ENCODE results near the gene LGALS9B.
"Not testable (repeated sequence)": the region's sequence is repeated elsewhere in the genome, so short reads cannot be mapped to it uniquely, and the experiment has no call there.

DNA sequence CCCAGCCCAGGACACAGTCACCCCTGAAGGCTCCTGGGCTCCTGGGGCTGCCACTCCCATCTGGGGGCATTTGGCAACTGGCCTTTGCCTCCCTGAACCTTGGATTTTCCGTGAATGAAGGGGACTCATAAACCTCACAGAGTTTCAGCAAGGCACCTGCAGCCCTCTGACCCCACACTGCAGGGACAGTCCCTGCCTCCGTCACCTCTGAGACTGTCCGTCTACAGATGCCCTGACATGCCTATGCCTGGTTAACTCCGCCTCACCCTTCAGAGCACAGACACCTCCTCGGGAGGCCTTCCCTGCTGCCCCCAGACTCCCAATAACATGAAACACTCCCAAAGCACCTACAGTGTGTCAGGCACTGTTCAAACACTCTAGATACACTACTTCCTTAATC lies 786 bp downstream of the LGALS9B start:
- TF ChIP-seq, protein P1, sequence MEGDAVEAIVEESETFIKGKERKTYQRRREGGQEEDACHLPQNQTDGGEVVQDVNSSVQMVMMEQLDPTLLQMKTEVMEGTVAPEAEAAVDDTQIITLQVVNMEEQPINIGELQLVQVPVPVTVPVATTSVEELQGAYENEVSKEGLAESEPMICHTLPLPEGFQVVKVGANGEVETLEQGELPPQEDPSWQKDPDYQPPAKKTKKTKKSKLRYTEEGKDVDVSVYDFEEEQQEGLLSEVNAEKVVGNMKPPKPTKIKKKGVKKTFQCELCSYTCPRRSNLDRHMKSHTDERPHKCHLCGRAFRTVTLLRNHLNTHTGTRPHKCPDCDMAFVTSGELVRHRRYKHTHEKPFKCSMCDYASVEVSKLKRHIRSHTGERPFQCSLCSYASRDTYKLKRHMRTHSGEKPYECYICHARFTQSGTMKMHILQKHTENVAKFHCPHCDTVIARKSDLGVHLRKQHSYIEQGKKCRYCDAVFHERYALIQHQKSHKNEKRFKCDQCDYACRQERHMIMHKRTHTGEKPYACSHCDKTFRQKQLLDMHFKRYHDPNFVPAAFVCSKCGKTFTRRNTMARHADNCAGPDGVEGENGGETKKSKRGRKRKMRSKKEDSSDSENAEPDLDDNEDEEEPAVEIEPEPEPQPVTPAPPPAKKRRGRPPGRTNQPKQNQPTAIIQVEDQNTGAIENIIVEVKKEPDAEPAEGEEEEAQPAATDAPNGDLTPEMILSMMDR (IDR thresholded peaks at IDR 0.05 in 2 of 3, conservative IDR thresholded peaks at IDR 0.05 in 1 of 3; ENCODE audit: borderline replicate concordance in 1 of 3, insufficient read depth in 1 of 3, low read depth in 2 of 3, low read length in 2 of 3): not testable (repeated sequence)
- TF ChIP-seq POLR2A (IDR thresholded peaks at IDR 0.05; ENCODE audit: borderline replicate concordance, extremely low read depth, insufficient read depth, insufficient read length); ZNF274 (IDR thresholded peaks at IDR 0.05; ENCODE audit: low read depth, low read length); CEBPB (IDR thresholded peaks at IDR 0.05; ENCODE audit: low read depth); EZH2 (IDR thresholded peaks at IDR 0.05): not testable (repeated sequence)
- TF ChIP-seq, protein P2, sequence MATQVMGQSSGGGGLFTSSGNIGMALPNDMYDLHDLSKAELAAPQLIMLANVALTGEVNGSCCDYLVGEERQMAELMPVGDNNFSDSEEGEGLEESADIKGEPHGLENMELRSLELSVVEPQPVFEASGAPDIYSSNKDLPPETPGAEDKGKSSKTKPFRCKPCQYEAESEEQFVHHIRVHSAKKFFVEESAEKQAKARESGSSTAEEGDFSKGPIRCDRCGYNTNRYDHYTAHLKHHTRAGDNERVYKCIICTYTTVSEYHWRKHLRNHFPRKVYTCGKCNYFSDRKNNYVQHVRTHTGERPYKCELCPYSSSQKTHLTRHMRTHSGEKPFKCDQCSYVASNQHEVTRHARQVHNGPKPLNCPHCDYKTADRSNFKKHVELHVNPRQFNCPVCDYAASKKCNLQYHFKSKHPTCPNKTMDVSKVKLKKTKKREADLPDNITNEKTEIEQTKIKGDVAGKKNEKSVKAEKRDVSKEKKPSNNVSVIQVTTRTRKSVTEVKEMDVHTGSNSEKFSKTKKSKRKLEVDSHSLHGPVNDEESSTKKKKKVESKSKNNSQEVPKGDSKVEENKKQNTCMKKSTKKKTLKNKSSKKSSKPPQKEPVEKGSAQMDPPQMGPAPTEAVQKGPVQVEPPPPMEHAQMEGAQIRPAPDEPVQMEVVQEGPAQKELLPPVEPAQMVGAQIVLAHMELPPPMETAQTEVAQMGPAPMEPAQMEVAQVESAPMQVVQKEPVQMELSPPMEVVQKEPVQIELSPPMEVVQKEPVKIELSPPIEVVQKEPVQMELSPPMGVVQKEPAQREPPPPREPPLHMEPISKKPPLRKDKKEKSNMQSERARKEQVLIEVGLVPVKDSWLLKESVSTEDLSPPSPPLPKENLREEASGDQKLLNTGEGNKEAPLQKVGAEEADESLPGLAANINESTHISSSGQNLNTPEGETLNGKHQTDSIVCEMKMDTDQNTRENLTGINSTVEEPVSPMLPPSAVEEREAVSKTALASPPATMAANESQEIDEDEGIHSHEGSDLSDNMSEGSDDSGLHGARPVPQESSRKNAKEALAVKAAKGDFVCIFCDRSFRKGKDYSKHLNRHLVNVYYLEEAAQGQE (IDR thresholded peaks at IDR 0.05; ENCODE audit: low read depth): not testable (repeated sequence)
- TF ChIP-seq, protein P3, sequence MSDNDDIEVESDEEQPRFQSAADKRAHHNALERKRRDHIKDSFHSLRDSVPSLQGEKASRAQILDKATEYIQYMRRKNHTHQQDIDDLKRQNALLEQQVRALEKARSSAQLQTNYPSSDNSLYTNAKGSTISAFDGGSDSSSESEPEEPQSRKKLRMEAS (IDR thresholded peaks at IDR 0.05): not testable (repeated sequence)
- TF ChIP-seq, protein P4, sequence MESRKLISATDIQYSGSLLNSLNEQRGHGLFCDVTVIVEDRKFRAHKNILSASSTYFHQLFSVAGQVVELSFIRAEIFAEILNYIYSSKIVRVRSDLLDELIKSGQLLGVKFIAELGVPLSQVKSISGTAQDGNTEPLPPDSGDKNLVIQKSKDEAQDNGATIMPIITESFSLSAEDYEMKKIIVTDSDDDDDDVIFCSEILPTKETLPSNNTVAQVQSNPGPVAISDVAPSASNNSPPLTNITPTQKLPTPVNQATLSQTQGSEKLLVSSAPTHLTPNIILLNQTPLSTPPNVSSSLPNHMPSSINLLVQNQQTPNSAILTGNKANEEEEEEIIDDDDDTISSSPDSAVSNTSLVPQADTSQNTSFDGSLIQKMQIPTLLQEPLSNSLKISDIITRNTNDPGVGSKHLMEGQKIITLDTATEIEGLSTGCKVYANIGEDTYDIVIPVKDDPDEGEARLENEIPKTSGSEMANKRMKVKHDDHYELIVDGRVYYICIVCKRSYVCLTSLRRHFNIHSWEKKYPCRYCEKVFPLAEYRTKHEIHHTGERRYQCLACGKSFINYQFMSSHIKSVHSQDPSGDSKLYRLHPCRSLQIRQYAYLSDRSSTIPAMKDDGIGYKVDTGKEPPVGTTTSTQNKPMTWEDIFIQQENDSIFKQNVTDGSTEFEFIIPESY (IDR thresholded peaks at IDR 0.05; ENCODE audit: extremely low read depth, insufficient replicate concordance, low read length): not testable (repeated sequence)

All from HCT116 (cell line).